ENCODE results near the gene FXYD6. TPM values are rescaled to one million over a fixed set of nuclear protein-coding genes. Genes with fewer than 3 reads are reported as not detected.

FXYD6 gene
- total RNA-seq, 4 donors from 2014 or later, result 21.5 to 79.9 (median 25.6) TPM

- DNase-seq (ENCODE audit: low spot score), result no peak
- no peak for ATAC-seq (ENCODE audit: low FRiP score)
- TF ChIP-seq, protein P1, sequence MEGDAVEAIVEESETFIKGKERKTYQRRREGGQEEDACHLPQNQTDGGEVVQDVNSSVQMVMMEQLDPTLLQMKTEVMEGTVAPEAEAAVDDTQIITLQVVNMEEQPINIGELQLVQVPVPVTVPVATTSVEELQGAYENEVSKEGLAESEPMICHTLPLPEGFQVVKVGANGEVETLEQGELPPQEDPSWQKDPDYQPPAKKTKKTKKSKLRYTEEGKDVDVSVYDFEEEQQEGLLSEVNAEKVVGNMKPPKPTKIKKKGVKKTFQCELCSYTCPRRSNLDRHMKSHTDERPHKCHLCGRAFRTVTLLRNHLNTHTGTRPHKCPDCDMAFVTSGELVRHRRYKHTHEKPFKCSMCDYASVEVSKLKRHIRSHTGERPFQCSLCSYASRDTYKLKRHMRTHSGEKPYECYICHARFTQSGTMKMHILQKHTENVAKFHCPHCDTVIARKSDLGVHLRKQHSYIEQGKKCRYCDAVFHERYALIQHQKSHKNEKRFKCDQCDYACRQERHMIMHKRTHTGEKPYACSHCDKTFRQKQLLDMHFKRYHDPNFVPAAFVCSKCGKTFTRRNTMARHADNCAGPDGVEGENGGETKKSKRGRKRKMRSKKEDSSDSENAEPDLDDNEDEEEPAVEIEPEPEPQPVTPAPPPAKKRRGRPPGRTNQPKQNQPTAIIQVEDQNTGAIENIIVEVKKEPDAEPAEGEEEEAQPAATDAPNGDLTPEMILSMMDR (IDR thresholded peaks at IDR 0.05), result no peak
These were observed 17.4 kb downstream of the FXYD6 start for GRCh38 chr11:117859061-117859460.

- TF ChIP-seq, protein P1 (IDR thresholded peaks at IDR 0.05), result no peak
- DNase-seq (ENCODE audit: low spot score) (no peak), ATAC-seq (ENCODE audit: low FRiP score) (no peak)
These were observed 18.6 kb downstream of the FXYD6 start for GRCh38 chr11:117857734-117858414.

DNA sequence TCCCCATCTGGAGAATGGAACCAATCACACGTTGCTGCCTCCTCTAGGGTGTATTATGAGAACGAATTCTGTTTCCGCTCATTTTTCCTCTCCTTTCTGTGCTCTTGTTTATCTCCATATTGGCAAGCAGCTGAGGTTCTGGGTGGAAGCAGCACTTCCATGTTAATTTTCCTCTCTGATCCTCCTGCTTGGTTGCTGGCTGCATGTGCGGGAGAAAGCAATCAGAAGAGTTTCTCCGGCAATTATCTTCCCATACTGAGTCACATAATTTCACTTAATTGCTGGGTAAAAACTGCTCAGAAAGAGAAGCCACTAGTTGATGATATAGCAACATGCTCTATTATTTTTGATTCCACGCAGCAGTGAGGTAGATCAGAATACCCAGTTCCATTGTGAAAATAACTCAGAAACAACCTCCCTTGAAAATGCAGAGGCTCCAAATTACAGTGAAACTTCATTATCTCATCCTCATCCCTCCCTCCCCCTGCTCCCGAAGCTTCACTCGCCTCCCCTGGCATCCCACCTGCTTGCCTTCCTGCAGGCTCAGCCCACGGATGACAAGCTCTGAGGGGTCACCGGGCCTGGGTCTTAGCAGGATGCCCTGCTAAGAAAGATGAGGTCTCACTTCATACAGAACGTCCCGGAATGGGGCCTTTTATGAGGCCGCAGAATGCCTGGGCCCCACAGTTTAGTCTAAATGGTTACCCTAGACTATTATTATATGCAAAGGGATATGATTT is 20.4 kb downstream of the FXYD6 start:
- DNase-seq (ENCODE audit: low spot score), result no peak
- TF ChIP-seq, protein P1 (IDR thresholded peaks at IDR 0.05), result no peak
- no peak for ATAC-seq (ENCODE audit: low FRiP score)

GRCh38 chr11:117855186-117855845 is 21.1 kb downstream of the FXYD6 start:
- no peak for DNase-seq (ENCODE audit: low spot score)
- ATAC-seq (ENCODE audit: low FRiP score), result no peak
- TF ChIP-seq, protein P1 (IDR thresholded peaks at IDR 0.05), result no peak

DNA sequence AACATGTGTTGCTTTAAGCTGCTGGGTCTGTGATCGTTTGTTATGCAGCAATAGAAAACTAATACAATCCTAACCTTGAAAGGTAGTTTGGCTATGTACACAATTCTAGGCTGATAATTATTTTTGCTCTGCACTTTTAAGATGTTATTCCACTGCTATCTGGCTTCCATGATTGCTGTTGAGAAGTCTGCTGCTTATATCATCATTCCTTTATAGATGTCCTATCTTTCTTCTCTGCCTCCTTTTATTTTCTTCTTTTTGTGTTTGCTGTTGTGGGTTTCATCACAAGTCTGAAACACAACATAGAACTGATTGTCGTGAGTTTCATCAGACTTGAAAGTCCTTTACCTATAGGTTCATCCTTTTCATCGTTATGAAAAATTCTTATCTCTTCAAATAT is 24.1 kb downstream of the FXYD6 start:
- TF ChIP-seq, protein P1 (IDR thresholded peaks at IDR 0.05), result no peak
- no peak for ATAC-seq (ENCODE audit: low FRiP score)
- DNase-seq (ENCODE audit: low spot score), result no peak

GRCh38 chr11:117851852-117852251 is 24.6 kb downstream of the FXYD6 start:
- no peak for DNase-seq (ENCODE audit: low spot score)
- TF ChIP-seq, protein P1 (IDR thresholded peaks at IDR 0.05), result no peak
- no peak for ATAC-seq (ENCODE audit: low FRiP score)
